SIG-M5 treated with dmso at 0.1 percent for 504 hours (cell line): ENCODE results near the gene KIR2DL3.
"Not testable (repeated sequence)": the region's sequence is repeated elsewhere in the genome, so short reads cannot be mapped to it uniquely, and the experiment has no call there.

Source experiments
- DNase-seq: peaks from one replicate; lab custom pipeline; 2025; ENCODE audit not compliant: unreplicated experiment; lab: John Stamatoyannopoulos, UW

Gene KIR2DL3

DNA sequence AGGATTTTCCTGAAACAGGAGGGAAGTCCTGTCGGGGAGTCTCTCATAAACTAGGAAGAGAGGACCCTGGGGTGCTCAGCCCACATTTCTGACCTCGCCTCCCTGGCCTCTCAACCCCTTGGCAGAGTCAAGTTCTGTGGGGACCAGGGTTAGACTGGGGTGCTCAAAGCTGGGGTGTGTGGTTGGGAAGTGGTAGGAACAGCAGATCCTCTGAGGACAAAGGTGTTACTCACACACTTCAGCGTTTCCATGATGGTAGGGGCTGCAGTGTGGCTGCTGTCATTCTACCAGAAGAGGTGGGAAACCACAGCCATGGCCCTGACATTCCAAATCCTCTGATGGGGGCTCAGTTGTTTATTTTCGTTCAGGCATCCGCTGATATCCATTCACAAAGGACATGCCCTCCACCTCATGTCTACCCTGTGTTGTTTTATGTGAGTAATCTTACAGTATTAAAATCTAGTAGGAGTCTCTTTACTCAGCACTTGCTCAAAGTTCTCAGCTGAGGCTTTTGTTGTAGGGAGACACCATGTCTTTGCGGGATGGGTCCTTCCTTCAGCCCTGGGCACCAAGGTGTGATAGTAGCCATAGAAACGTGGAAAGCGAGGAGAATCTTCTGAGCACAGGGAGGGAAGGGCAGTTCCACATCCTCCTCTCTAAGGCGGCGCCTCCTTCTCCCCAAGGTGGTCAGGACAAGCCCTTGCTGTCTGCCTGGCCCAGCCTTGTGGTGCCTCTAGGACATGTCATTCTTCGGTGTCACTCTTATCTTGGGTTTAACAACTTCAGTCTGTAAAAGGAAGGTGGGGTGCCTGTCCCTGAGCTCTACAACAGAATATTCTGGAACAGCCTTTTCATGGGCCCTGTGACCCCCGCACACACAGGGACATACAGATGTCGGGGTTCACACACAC lies 1.5 kb downstream of the KIR2DL3 start:
- no peak for DNase-seq

GRCh38 chr19:54741950-54742349 lies 3.6 kb downstream of the KIR2DL3 start:
- DNase-seq: not testable (repeated sequence)

GRCh38 chr19:54744080-54744479 lies 5.8 kb downstream of the KIR2DL3 start:
- DNase-seq: not testable (repeated sequence)

GRCh38 chr19:54747614-54748322 lies 9.5 kb downstream of the KIR2DL3 start:
- peak; percentile 82 for DNase-seq

GRCh38 chr19:54750276-54750675 lies 12.0 kb downstream of the KIR2DL3 start:
- not testable (repeated sequence) for DNase-seq

DNA sequence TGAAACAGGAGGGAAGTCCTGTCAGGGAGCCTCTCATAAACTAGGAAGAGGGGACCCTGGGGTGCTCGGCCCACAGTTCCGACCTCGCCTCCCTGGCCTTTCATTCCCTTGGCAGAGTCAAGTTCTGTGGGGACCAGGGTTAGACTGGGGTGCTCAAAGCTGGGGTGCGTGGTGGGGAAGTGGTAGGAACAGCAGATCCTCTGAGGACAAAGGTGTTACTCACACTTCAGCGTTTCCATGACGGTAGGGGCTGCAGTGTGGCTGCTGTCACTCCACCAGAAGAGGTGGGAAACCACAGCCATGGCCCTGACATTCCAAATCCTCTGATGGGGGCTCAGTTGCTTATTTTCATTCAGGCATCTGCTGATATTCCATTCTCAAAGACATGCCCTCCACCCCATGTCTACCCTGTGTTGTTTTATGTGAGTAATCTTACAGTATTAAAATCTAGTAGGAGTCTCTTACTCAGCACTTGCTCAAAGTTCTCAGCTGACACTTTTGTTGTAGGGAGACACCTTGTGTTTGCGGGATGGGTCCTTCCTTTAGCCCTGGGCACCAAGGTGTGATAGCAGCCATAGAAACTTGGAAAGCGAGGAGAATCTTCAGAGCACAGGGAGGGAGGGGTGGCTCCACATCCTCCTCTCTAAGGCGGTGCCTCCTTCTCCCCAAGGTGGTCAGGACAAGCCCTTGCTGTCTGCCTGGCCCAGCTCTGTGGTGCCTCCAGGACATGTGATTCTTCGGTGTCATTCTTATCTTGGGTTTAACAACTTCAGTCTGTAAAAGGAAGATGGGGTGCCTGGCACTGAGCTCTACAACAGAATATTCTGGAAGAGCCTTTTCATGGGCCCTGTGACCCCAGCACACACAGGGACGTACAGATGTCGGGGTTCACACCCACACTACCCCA lies 18.1 kb downstream of the KIR2DL3 start:
- DNase-seq: not testable (repeated sequence)

DNA sequence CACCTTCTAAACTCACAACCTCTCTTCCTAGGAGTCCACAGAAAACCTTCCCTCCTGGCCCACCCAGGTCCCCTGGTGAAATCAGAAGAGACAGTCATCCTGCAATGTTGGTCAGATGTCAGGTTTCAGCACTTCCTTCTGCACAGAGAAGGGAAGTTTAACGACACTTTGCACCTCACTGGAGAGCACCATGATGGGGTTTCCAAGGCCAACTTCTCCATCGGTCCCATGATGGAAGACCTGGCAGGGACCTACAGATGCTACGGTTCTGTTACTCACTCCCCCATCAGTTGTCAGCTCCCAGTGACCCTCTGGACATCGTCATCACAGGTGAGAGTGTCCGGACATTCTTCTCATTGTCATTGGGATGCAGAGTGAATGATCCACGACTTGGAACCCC lies 20.3 kb downstream of the KIR2DL3 start:
- not testable (repeated sequence) for DNase-seq

DNA sequence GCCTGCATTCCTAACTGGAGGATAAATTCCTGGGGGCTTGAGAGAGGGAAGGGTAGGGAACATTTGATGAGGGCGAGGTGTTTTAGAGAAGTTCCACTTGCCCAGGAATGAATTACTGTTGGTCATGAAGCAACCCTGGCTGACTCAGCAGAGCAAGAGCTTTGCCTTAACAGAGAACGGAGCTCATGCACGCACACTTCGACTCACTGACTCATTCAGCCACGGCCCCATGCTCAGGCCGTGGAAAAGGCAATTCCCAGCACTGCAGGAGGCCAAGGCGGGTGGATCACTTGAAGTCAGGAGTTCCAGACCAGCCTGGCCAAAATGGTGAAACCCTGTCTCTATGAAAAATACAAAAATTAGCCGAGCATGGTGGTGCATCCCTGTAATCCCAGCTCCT lies 25.9 kb downstream of the KIR2DL3 start:
- DNase-seq: peak; percentile 64

DNA sequence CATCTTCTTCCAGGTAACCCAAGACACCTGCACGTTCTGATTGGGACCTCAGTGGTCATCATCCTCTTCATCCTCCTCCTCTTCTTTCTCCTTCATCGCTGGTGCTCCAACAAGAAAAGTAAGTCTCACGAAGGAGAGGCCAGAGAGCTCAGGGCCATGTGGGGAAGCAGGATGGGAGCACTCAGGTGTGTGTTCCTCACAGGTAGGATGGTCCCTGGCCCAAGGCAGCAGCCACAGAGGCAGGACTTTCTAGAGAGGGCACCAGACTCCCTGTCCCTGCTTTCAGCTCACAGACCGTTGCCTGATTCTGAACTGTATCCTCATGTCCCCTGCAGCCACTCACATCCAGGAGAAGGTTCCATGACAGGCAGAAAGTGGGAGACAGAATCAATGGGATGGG lies 28.2 kb downstream of the KIR2DL3 start:
- not testable (repeated sequence) for DNase-seq

- not testable (repeated sequence) for DNase-seq
Observed at GRCh38 chr19:54769646-54770045, 31.3 kb downstream of the KIR2DL3 start, which contains the start of gene KIR2DL1. Gene KIR2DL1 (plus strand): TSS chr19:54769793. CDS start chr19:54769851, 58 bp downstream.

DNA sequence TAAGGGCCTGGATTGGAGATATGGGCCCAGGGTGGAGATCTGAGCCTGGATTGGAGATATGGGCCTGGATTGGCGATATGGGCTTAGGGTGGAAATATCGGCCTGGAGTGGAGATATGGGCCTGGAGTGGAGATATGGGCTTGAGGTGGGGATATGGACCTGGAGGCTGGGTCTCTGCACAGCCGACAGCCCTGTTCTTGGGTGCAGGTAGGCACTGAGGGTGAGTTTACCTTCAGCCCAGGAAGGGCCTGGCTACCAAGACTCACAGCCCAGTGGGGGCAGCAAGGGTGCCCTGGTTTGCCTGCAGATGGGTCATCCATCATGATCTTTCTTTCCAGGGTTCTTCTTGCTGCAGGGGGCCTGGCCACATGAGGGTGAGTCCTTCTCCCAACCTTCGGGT lies 32.2 kb downstream of the KIR2DL3 start:
- DNase-seq: not testable (repeated sequence)

GRCh38 chr19:54771018-54771960 lies 33.0 kb downstream of the KIR2DL3 start:
- DNase-seq: not testable (repeated sequence)

- not testable (repeated sequence) for DNase-seq
Observed at GRCh38 chr19:54772666-54773065, 34.4 kb downstream of the KIR2DL3 start.

DNA sequence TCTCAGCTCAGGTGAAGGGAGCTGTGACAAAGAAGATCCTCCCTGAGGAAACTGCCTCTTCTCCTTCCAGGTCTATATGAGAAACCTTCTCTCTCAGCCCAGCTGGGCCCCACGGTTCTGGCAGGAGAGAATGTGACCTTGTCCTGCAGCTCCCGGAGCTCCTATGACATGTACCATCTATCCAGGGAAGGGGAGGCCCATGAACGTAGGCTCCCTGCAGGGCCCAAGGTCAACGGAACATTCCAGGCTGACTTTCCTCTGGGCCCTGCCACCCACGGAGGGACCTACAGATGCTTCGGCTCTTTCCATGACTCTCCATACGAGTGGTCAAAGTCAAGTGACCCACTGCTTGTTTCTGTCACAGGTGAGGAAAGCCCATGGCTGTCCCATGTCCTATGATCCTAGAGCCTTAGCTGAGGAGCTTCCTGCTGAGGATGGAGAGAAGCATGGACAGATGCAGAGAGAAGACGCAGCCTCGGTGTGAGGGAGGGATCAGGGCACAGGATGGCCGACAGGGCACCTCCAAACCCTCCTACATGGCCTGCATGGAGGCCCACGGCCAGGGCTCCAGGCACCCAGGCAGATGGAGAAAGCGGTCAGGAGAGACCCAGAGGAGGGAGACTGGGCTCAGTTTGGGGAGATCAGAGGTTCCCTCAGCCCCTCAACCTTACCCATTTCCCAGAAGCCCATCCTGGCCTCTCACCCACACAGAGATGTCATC lies 36.9 kb downstream of the KIR2DL3 start:
- DNase-seq: not testable (repeated sequence)

DNA sequence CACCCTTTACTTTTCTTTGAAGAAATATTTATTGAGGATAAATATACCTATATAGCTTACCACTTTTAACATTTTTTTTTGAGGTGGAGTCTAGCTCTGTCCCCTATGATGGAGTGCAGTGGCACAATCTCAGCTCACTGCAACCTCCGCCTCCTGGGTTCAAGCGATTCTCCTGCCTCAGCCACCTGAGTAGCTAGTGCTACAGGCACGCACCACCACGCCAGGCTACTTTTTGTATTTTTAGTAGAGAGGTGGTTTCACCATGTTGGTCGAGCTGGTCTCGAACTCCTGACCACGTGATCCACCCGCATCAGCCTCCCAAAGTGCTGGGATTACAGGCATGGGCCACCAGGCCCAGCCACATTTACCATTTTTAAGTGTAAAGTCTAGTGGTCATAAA lies 37.5 kb downstream of the KIR2DL3 start:
- not testable (repeated sequence) for DNase-seq

DNA sequence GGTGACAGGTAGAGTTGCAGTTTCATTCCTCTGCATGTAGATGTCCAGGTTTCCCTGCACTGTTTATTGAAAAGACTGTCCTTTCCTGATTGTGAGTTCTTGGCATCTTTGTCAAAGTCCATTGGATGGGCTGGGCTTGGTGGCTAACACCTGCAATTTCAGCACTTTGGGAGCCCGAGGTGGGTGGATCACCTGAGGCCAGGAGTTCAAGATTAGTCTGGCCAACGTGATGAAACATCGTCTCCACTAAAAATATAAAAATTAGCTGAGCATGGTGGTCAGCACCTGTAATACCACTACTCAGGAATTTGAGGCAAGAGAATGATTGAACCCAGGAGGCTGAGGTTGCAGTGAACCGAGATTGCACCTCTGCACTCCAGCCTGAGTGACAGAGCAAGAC lies 39.5 kb downstream of the KIR2DL3 start:
- DNase-seq: not testable (repeated sequence)

GRCh38 chr19:54778896-54779295 lies 40.6 kb downstream of the KIR2DL3 start:
- DNase-seq: not testable (repeated sequence)

DNA sequence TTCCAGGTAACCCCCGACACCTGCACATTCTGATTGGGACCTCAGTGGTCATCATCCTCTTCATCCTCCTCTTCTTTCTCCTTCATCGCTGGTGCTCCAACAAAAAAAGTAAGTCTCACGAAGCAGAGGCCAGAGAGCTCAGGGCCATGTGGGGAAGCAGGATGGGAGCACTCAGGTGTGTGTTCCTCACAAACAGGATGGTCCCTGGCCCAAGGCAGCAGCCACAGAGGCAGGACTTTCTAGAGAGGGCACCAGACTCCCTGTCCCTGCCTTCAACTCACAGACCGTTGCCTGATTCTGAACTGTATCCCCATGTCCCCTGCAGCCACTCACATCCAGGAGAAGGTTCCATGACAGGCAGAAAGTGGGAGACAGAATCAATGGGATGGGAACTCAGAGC lies 44.6 kb downstream of the KIR2DL3 start:
- not testable (repeated sequence) for DNase-seq
